Activated gamma-delta T cell treated with anti-CD3 and anti-CD28 coated beads, Interleukin-2, amount 50 U/mL, for 16 hours (primary cell): ENCODE results near the gene CYTH2.

Experiments
- DNase-seq: peaks from one replicate; pipeline ENCODE4 v3.0.0-alpha.2; 2020; ENCODE audit warnings: low read depth

Gene CYTH2

DNA sequence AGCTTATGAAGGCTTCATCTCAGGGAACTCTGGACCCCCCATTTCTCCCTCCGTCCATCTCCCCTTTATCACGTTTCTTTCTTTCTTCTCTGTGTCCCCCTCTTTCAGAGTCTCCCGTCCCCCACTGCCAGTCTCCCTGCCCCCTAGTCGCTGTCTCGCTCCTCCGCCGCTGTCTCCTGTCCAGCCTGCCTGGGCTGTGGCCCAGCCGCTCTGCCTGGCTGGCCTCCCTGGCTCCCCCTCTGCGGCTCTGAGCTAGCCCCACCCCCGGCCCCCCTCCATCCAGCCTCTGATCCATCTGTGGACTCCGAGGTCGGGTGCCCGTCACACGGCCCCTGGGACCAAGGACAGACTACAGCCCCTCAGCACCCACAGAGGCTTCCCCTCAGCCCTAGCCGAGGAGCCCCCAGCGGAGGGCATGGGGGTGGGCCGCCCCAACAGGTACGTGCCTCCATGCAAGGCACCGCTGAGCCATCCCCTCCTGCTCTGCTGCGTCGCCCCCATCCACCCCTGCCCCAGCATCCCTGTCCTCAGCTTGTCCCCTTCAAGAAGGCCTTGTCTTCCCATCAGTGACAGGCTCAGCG lies 14.9 kb upstream of the CYTH2 start:
- DNase-seq = no peak

DNA sequence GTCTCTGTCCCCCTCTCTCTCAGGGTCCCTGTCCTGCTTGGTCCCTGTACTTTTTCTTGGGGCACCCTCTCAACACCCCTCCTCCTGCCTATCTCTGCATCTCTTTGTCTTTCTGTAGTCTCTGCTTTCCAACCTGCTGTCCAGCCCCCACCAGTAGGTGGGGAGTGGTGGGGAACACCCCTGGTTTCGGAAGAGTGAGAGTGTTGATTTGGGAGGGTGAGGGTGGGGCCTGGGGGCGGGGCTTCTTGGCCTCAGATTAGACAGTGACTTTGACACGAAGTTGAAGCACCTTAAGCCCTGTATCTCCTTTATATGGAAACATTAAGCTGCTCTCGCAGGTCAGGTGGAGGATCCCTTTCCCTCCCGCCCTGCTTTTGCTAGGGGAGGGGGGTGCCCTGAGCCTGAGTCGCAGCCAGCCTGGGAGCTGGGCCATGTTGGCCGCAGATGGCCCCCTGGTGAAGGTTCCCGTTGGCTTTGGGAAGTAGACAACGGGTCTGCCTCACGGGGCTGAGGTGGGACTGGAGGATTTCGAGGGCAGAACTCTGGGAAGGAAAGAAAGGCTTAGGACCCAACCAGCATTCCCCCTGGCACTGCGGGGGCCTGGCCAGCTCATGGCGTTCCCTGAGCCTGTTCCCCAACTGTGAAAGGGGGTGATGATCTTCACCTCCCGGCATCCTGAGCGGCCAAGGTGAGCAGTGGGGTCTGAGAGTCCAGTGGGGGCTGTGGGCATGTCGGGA lies 13.8 kb upstream of the CYTH2 start, which contains the start of gene KCNJ14:
Gene KCNJ14 (plus strand): TSS at position 404 of the 737 bp plus-strand sequence. CDS start 6,151 bp downstream, outside the sequence.
- DNase-seq = no peak

GRCh38 chr19:48455908-48456562 lies 13.1 kb upstream of the CYTH2 start:
- no peak for DNase-seq

DNA sequence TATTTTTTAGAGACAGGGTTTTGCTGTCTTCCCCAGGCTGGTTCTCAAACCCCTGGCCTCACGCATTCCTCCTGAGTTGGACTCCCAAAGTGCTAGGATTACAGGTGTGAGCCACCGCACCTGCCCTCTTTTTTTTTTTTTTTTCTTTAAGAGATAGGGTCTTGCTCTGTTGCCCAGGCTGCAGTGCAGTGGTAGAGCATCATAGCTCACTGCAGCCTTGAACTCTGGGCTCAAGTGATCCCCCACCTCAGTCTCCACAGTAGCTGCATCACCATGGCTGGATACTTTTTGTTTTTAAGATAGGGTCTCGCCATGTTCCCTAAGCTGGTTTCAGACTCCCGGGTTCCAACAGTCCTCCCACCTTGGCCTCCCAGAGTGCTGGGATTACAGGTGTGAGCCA lies 12.3 kb upstream of the CYTH2 start:
- no peak for DNase-seq

DNA sequence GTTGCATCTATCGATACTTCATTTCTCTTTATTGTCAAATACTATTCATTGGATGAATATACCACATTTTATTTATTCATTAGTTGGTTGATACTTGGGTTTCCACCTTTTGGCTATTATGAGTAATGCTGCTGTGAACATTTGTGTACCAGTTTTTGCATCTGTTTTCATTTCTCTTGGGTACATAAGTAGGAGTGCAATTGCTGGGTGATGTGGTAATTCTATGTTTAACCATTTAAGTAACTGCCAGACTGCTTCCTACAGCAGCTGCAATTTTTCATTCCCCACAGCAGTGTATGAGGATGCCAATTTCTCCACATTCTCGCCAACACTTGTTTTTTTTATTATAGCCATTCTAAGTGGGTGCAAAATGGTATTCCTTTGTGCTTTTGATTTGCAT lies 11.2 kb upstream of the CYTH2 start:
- DNase-seq = no peak

- no peak for DNase-seq
These were observed 7.6 kb upstream of the CYTH2 start for GRCh38 chr19:48461651-48461981.

DNA sequence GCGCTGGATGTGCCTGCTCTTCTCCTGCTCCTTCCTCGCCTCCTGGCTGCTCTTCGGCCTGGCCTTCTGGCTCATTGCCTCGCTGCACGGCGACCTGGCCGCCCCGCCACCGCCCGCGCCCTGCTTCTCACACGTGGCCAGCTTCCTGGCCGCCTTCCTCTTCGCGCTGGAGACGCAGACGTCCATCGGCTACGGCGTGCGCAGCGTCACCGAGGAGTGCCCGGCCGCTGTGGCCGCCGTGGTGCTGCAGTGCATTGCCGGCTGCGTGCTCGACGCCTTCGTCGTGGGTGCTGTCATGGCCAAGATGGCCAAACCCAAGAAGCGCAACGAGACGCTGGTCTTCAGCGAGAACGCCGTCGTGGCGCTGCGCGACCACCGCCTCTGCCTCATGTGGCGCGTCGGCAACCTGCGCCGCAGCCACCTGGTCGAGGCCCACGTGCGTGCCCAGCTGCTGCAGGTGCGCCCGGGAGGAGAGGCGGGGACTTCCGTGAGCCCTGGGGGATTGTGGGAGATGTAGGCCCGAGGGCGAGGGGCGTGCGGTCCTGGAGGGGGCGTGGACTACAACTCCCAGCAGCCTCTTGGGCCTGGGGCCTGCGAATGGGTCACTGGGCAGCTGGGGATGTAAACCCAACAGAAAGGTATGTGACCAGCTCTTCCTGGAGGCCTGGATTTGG lies 7.0 kb upstream of the CYTH2 start:
- no peak for DNase-seq

DNA sequence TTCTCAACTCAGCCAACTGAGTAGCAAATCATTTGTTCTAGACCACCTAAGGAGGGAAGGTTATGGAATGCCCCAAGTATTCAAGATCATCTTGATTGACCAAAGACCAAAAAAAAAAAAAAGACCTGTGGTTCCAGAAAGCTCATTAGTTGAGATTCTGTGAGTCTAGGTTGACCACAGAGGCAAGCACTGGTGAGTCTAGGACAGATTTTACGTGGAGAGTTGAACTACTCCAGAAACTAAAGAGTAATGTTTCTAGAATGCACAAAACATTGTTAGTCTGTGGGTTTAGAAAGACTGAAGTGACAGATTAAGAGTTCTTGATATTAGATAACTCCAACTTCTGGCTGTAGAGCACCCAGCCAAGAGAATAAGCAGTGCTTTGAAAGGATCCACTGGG lies 4.0 kb upstream of the CYTH2 start:
- no peak for DNase-seq

- no peak for DNase-seq
These were observed 2.4 kb upstream of the CYTH2 start for GRCh38 chr19:48466561-48467325.

GRCh38 chr19:48468772-48469288 lies 339 bp upstream of the CYTH2 start:
- DNase-seq = peak; percentile 99

- DNase-seq = no peak
These were observed 938 bp downstream of the CYTH2 start for GRCh38 chr19:48469934-48470680.

DNA sequence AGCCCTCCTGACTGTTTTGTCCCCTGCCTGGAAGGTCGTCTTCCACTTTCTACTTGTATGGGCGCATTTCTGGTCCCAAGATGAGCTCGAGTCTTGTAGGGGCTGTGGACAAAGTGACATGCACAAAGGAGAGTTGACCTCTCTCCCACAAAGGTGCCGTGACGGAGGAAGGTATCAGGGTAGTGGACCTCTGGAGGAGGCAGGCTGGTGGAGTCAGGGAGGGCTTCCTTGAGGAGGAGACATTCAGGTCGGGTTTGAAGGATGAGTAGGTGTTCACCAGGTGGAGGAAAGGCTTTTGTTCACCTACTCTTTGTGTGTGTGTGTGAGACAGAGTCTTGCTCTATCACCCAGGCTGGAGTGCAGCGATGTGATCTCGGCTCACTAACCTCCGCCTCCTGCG lies 1.7 kb downstream of the CYTH2 start:
- DNase-seq = no peak

- no peak for DNase-seq
These were observed 2.7 kb downstream of the CYTH2 start for GRCh38 chr19:48471836-48472235.

- DNase-seq = no peak
These were observed 4.2 kb downstream of the CYTH2 start for GRCh38 chr19:48473161-48473966.

DNA sequence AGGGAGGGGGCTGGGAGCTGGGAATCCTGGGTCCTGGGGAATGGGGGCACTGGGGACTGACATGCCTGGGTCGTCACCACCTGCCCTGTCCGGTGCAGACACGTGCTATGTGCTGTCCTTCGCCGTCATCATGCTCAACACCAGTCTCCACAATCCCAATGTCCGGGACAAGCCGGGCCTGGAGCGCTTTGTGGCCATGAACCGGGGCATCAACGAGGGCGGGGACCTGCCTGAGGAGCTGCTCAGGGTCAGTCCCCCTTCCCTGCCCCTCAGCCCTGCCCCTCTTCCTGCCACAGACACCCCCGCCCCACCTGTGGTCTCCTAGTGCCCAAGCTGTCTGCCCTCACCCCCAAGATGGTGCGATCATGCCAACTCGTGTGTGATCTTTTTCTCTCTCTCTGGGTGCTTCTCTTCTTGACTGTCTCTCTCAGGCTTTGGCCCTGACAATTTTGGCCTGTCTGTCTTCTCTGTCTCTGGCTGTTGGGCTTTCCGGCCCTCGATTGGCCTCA lies 5.0 kb downstream of the CYTH2 start:
- DNase-seq = no peak

DNA sequence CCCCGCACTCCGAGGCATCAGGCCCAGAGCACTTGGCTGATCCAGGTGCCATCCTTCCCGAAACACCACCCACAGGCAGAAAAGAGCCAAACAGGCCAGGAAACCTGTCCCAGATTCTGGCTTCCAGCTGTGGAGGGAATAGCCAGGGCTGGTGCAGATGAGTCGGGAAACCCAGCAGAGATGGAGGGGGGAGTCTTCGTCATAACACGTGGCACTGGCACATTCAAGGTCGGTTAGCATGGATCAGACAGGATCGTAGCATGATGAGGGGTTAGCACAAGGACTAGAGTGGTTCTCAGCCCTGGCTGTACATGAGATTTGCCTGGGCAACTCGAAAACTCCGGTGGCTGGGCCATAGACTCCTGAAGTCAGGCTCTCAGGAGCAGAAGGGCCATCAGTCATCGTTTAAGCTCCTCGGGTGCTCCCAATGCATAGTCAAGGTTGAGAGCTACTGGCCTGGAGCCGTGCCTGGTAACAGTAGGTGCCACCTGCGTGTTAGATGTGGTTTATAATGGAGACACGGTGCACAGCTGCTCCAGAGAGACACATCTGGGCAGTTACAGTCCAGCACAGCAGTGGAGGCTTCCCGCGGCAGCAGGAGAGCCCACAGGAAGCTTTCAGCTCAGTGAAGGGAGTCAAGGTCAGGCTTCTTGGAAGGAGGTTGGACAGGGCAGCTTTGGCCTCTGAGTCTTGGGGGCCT lies 6.3 kb downstream of the CYTH2 start:
- no peak for DNase-seq

GRCh38 chr19:48476176-48476575 lies 7.0 kb downstream of the CYTH2 start:
- no peak for DNase-seq

DNA sequence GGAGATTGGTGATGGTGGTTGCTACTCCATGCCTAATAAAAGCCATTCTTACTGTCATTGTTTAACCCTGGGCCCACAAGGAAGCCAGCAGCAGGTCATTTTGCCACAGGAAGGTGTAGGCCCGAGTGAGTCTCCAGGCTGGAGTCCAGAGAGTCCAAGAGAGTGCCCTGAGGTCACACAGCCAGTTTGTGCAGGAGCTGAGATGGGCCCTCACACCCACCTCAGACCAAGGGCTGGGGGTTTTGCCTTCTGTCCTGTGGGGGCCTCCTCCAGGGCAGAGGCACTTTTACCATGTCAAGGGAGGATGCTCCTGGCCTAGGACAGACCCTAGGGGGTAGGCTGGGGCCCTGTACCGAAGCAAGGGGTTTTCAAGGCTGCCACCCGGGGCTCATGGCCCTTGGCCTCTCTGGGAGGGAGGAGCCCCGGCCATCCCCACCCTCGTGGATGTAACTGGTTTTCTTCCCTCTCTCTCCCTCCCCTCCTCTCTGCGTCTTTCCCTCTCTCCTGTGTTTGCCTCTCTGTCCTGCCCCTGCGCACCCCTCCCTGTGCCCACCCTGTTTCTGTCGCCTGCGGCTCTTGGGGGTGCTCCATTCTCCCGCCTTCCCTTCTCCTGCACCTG lies 8.0 kb downstream of the CYTH2 start:
- no peak for DNase-seq
